ENCODE measurements around the gene CHRNB4. TPM values are rescaled to one million over a fixed set of nuclear protein-coding genes. Genes with fewer than 3 reads are reported as not detected.

The CHRNB4 gene
- total and polyA plus RNA-seq, 2 of the 8 experiments (the other 6 are each of a cell fraction or from before 2014, with no cell fraction given): 2.4 to 4.5 TPM

GRCh38 chr15:78629031-78629715, 11.8 kb downstream of the CHRNB4 start:
- H3K4me1 ChIP-seq (replicated peaks in 1 of 4; ENCODE audit: control insufficient read depth in 3 of 4, insufficient read depth in 4 of 4, low read length in 3 of 4): no peaks in the 10 kb centered on the region
- H2AK5ac ChIP-seq (ENCODE audit: low read depth, low read length): no peak overlapping the region
- no peak overlapping the region for H4K5ac ChIP-seq (ENCODE audit: insufficient read length, low read depth, low read length)
- peaks cover 2% of the 10 kb centered on the region; the same call in 1 of the 2 replicates for H3K79me1 ChIP-seq (ENCODE audit: low read depth, low read length)
- no peak for DNase-seq (ENCODE audit: low read depth in 1 of 2, low spot score in 2 of 2)
- POLR2A ChIA-PET (ENCODE audit: partially characterized antibody): no interaction called here
- H3K14ac ChIP-seq (ENCODE audit: insufficient read length): no peak overlapping the region
- H3K9me3 ChIP-seq (ENCODE audit: insufficient read depth in 2 of 2, low read depth in 1 of 2, low read length in 1 of 2): no peaks in the 10 kb centered on the region
- H2BK12ac ChIP-seq (ENCODE audit: low read depth, low read length): no peak overlapping the region
- no peak overlapping the region for H2BK15ac ChIP-seq (ENCODE audit: low read length)
- no peaks in the 10 kb centered on the region; the same call in 1 of the 2 replicates for H3K23me2 ChIP-seq (ENCODE audit: low read depth, low read length)
- H2AFZ ChIP-seq (ENCODE audit: low read length): no peak overlapping the region
- H3K56ac ChIP-seq (replicated peaks; ENCODE audit: insufficient read length, low read depth, low read length): no peak overlapping the region
- no peak overlapping the region for H4K8ac ChIP-seq (ENCODE audit: extremely low read depth, insufficient read depth, low read length)
- FAIRE-seq: no peak
- no peak overlapping the region for H3K9ac ChIP-seq (replicated peaks in 1 of 4; ENCODE audit: extremely low read depth in 1 of 4, low read depth in 3 of 4, low read length in 3 of 4)
- no peak overlapping the region for H2BK5ac ChIP-seq (ENCODE audit: low read depth, low read length)
- no peak overlapping the region for H3K4me2 ChIP-seq (ENCODE audit: insufficient read depth in 1 of 2, low read depth in 2 of 2, low read length in 2 of 2)
- H3K79me2 ChIP-seq (ENCODE audit: control insufficient read depth in 1 of 2, insufficient read depth in 2 of 2, low read length in 2 of 2): no peaks in the 10 kb centered on the region
- H3K23ac ChIP-seq (ENCODE audit: insufficient read length): no peak overlapping the region
- no peak overlapping the region for H2BK20ac ChIP-seq (ENCODE audit: low read length)
- H3K18ac ChIP-seq (ENCODE audit: extremely low read depth, low read length): no peak overlapping the region
- H4K20me1 ChIP-seq (replicated peaks in 1 of 2; ENCODE audit: control insufficient read depth in 1 of 2, insufficient read depth in 2 of 2, low read length in 2 of 2): no peaks in the 10 kb centered on the region
- no peak overlapping the region for H3K4me3 ChIP-seq (ENCODE audit: extremely low read depth in 1 of 4, insufficient read depth in 2 of 4, low read depth in 3 of 4, low read length in 4 of 4)
- no peak overlapping the region for H2BK120ac ChIP-seq (replicated peaks; ENCODE audit: low read depth, low read length)
- no peak overlapping the region for H3K4ac ChIP-seq (replicated peaks; ENCODE audit: insufficient read length, low read depth, low read length)
- H3K27ac ChIP-seq (ENCODE audit: low read depth, low read length): no peak overlapping the region
- 90% methylated on average over 23 of the region's 29 CpGs; no CpG with 5 or more reads in 1 of the 2 experiments for WGBS, 2 experiments (ENCODE audit: extremely low coverage in 1 of 2, insufficient coverage in 1 of 2, insufficient read length in 1 of 2, insufficient replicate concordance in 2 of 2, low coverage in 1 of 2, low lambda C conversion rate in 2 of 2, missing lambda C conversion rate in 1 of 2)
- H3K36me3 ChIP-seq (ENCODE audit: control insufficient read depth in 2 of 4, insufficient read depth in 4 of 4, low read length in 3 of 4): peaks cover 0 to 7% (median 0%) of the 10 kb centered on the region in 4 experiments; a peak in 2 of 8 replicates
- no peaks in the 10 kb centered on the region for H3K27me3 ChIP-seq (replicated peaks in 1 of 4; ENCODE audit: control insufficient read depth in 3 of 4, extremely low read depth in 1 of 4, insufficient read depth in 3 of 4, low read length in 3 of 4)
- CTCF ChIA-PET (ENCODE audit: partially characterized antibody): interaction anchor here (1.1 to 3.8 kb wide), 4 partner anchors 9 to 111 kb away, joined by 3 to 12 read pairs (median 6); no protein-coding TSS in a partner anchor
- no peak overlapping the region for H4K91ac ChIP-seq (replicated peaks; ENCODE audit: insufficient read length, low read length)
- TF ChIP-seq SP1 (IDR thresholded peaks at IDR 0.05; ENCODE audit: low read depth, low read length) (no peak), SP2 (IDR thresholded peaks at IDR 0.05; ENCODE audit: low read length) (no peak), KDM4A (IDR thresholded peaks at IDR 0.05; ENCODE audit: low read depth, low read length, severe bottlenecking) (no peak), BCL11A (IDR thresholded peaks at IDR 0.05; ENCODE audit: low read depth in 2 of 2, low read length in 2 of 2) (no peak), GABPA (IDR thresholded peaks at IDR 0.05; ENCODE audit: borderline replicate concordance, insufficient read depth, low read length) (no peak), TAF1 (IDR thresholded peaks at IDR 0.05; ENCODE audit: low read depth, low read length) (no peak), TAF7 (optimal IDR thresholded peaks at IDR 0.05; ENCODE audit: borderline replicate concordance, low read depth, low read length) (no peak), POU5F1 (IDR thresholded peaks at IDR 0.05; ENCODE audit: low read depth, low read length) (no peak), SRF (IDR thresholded peaks at IDR 0.05; ENCODE audit: low read depth, low read length) (no peak), ATF3 (IDR thresholded peaks at IDR 0.05; ENCODE audit: insufficient read depth, low read depth, low read length) (no peak), MAX (IDR thresholded peaks at IDR 0.05) (no peak), E2F6 (IDR thresholded peaks at IDR 0.05) (no peak)
